ENCODE measurements around the gene THBS4.

- TF ChIP-seq HSF4 (CRISPR knock-in tag; IDR thresholded peaks at IDR 0.05; ENCODE audit: borderline replicate concordance), result no peak
- no peak for TF ChIP-seq ZNF592 (IDR thresholded peaks at IDR 0.05)
- no peak for TF ChIP-seq CTCF (IDR thresholded peaks at IDR 0.05 in 2 of 3, conservative IDR thresholded peaks at IDR 0.05 in 1 of 3; ENCODE audit: insufficient read depth in 2 of 3, low read depth in 1 of 3, low read length in 3 of 3)
- TF ChIP-seq, protein P1, sequence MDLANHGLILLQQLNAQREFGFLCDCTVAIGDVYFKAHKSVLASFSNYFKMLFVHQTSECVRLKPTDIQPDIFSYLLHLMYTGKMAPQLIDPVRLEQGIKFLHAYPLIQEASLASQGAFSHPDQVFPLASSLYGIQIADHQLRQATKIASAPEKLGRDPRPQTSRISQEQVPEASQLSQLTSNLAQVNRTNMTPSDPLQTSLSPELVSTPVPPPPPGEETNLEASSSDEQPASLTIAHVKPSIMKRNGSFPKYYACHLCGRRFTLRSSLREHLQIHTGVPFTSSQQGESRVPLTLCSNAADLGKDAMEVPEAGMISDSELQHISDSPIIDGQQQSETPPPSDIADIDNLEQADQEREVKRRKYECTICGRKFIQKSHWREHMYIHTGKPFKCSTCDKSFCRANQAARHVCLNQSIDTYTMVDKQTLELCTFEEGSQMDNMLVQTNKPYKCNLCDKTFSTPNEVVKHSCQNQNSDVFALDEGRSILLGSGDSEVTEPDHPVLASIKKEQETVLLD (IDR thresholded peaks at IDR 0.05), result no peak
- no peak for TF ChIP-seq NFXL1 (CRISPR knock-in tag; IDR thresholded peaks at IDR 0.05)
- no peak for TF ChIP-seq SMAD4 (CRISPR knock-in tag; conservative IDR thresholded peaks at IDR 0.05)
These were observed 35.4 kb upstream of the THBS4 start for GRCh38 chr5:79999722-80000121.
